Stimulated activated CD8-positive, alpha-beta memory T cell treated with anti-CD3 and anti-CD28 coated beads, Interleukin-2, amount 100 ng/mL, for 48 hours (primary cell): ENCODE data around the gene WDR70.
"Not testable (repeated sequence)": the region's sequence is repeated elsewhere in the genome, so short reads cannot be mapped to it uniquely, and the experiment has no call there.

Experiments
- DNase-seq, 2 donors: peaks; one replicate each; pipeline ENCODE4 v3.0.0-alpha.2; 2020; ENCODE audit warnings: low read depth in 2 of 2

The WDR70 gene

GRCh38 chr5:37517686-37518085 is 138.6 kb downstream of the WDR70 start:
- DNase-seq: no peak

DNA sequence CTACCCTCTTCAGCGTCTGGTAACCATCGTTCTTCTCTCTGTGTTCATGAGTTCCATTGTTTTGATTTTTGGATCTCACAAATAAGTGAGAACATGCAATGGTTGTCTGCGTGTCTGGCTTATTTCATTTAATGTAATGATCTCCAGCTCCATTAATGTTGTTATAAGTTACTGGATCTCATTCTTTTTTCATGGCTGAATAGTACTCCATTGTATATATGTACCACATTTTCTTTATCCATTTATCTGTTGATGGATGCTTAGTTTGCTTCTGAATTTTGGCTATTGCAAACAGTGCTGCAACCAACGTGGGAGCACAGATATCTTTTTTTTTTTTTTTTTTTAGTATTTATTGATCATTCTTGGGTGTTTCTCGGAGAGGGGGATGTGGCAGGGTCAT is 139.2 kb downstream of the WDR70 start:
- DNase-seq: not testable (repeated sequence)

GRCh38 chr5:37519304-37519703 is 140.2 kb downstream of the WDR70 start:
- DNase-seq: no peak

DNA sequence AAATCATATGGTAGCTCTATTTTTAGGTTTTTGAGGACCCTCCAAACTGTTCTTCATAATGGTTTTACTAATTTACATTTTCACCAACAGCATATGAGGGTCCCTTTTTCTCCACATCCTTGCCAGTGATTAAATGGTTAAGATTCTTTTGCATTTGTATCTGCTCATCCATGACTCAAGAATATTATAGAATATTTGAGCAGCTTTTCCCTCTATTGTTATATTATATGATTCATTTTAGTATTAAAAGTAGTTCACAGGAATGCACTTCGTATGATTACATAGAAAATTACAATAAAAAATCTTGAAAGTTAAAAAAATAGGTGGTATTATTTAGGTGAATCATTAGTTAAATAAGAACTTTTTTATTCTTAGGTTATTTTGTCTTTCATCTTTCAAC is 140.7 kb downstream of the WDR70 start:
- DNase-seq: no peak

DNA sequence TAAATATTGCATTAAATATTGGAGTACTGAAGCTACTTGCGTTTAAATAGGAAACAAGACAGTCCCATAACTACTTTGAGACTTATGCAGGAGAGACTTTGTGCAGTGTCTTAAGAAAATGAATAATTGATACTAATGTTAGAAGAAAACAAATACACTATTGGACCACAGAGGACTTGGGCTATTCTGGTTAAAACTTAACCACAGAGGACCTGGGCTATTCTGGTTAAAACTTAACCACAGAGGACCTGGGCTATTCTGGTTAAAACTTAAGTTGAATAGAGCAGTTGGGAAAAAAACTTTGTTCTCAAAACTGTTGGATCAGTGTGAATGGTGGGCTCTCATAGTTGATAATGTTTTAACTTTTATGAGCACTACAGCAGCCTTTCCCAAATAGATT is 141.7 kb downstream of the WDR70 start:
- DNase-seq: no peak

DNA sequence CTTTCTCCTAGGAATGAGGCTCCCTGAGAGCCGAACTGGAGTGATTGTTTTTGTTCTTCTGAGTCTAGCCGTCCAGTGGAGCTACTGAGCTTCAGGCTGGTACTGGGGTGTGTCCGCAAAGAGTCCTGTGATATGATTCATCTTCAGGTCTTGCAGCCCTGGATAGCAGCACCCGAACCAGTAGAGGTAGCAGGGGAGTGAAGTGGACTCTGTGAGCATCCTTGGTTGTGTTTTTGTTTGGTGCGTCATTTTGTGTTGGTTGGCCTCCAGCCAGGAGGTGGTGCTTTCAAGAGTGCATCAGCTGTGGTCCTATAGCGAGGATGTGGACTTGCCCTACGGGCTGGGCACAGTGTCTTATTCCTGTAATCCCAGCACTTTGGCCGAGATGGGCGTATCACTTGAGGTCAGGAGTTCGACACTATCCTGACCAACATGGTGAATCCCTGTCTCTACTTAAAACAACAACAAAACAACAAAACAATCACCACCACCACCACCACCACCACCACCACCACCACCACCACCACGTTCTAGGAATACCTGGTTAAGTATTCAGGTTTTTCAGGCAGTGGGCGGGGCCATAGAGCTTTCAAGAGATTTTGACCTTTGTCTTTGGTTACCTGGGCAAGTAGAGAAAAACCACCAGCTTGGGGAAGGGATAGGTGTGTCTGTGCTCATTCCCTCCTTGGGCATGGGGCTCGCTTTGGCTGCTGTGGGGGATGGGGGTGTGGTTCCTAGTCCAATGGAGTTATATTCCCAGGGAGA is 154.0 kb downstream of the WDR70 start:
- DNase-seq: no peak

- DNase-seq: no peak
Observed at GRCh38 chr5:37533851-37534250, 154.7 kb downstream of the WDR70 start.

DNA sequence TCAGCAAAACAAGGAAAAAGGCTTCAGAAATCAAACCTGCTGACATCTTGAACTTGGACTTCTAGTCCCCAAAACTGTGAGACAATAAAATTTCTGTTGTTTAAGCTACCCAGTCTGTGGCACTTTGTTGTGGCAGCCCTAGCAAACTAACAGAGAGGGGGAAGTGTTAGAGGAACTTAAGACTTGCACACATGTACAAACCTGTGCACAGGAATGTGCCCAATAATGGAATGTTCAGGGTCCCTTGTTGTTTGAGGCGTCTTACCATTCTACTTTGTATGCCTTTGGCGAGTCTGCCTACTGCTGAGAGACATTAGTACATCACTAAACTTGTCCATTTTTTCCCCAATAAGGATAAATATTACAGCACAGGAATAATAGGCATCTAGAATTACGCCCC is 160.3 kb downstream of the WDR70 start:
- no peak for DNase-seq

DNA sequence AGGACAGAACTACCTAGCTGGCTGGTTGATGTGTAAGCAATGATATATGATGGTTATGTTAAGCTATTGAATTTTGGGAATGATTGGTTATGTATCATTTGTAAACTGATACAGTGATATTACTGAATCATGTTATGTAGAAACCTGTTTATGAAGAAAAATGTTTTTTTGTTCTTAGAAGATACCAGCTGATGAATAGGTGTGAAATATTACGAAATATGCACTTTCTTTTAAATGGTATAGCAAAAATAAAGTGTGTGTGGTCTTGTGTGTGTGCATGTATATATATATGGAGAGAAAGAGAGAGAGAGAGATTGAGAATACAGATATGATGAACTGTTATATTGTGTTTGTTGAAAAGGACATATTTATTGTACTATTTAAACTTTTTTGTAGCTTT is 164.1 kb downstream of the WDR70 start:
- DNase-seq: no peak

GRCh38 chr5:37549411-37549810 is 170.3 kb downstream of the WDR70 start:
- DNase-seq: no peak

- no peak for DNase-seq
Observed at GRCh38 chr5:37552161-37552560, 173.0 kb downstream of the WDR70 start.

DNA sequence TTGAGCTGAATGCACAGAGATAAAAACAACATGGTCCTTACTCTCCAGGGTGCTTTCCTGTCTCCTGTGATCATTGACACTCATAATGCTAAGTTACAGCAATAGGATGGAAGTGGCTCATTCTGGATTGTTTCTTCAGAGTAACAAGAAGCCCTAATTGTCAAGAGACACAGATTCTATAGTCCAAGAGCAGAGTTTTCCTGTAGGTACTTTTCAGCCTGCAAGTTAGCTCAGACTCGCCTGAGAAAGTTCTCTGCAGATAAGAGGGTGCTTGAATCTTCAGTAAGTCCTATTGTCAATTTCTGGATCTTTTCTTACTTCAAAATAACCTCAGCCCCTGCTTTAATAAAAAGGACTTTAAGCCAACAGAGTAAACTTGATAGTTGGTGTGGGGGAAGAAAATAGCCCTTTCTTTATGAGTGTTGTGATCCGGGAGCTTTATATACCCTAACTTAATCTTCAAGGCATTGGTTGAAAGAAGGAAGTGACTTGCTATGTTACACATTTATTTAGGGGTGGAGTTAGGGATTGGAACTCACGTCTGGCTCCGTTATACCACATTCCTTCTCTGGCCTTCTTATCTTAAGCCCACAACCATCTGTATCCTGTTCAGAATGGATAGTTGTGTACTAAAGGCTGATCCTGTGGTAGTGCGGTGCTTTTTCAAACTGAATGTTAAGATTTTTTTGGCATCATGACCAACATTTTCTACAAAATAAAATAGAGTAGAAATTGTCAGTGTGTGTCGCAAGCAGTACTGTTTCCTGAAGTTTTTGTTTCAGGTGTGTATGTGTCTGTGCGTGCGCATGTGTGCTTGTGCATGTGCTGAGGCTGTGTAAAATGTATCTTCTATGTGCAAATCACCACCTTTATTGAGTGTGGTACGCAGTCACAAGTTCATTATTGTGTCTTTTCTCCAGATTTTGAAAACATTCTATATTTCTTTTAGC is 173.9 kb downstream of the WDR70 start:
- no peak for DNase-seq

DNA sequence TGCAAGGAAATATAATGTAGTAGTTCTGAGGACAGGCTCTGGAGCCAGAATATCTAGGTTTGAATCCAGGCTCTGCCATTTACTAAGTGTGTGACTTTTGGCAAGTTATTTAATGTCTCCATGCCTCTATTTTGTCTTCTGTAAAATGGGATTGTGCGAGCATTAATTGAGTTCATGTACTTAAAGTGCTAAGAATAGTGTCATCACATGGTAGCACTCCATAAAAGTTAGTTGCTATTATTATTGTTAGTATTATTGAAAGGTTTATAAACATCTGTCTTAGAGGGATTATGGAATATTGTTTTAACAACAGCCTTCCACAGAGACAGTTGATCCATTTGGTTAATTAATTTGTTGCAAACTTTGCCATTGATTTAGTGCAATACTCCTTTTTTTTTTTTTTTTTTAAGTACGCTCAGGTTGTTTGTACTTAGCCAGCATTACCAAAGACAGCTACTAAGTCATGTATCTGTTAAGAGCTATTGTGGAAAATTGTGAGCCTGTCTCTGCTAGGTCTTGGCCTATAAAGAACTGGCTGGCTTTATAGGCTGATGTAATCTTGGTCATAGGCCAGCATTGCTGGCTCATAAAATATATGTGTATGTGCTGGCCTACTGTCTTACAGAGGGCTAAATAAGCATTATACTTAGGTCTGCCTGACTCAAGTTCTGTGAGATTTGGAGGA is 174.7 kb downstream of the WDR70 start:
- DNase-seq: no peak

DNA sequence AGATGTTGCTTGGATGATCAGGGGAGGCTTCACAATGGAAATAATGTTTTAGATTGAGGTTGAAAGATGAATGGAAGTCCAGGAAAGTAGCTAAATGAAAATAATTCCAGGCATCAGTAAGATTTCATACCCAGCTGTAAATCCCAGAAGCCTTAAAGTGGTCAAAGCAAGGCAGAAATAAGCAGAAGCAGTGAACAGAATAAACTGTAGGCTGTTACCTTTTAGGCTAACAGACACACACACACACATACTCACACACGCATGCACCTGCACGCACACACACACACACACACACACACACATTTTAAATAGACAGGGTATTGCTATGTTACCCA is 175.3 kb downstream of the WDR70 start:
- DNase-seq: no peak

GRCh38 chr5:37554938-37555337 is 175.8 kb downstream of the WDR70 start:
- DNase-seq: no peak

DNA sequence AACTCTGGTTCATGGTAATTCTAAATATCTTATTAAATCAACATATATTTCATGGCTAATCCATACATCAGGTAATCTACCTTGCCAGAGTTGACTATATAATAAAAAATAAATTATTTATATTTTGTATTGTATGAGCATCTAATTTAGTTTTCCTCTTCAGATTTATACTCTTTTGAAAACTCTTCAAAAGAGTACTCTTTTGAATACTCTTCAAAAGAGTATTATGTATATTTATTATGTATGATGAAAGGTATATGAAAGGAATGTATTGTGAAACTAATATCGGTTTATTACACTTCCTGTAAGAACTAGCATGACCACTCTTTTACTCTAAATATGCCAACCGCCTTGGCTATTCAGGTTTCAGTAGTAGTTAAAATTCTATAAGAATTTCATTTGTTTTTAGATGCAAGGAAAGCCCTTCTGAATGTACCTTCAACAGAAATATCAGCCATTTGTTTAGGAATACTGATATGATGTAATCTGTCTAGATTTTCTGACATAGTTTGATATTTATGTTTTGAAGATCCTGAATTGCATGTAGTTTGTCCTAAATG is 178.7 kb downstream of the WDR70 start:
- no peak for DNase-seq

- DNase-seq: no peak
Observed at GRCh38 chr5:37565062-37565670, 186.0 kb downstream of the WDR70 start.

- no peak for DNase-seq
Observed at GRCh38 chr5:37567566-37567965, 188.4 kb downstream of the WDR70 start.

GRCh38 chr5:37568018-37568753 is 189.1 kb downstream of the WDR70 start:
- DNase-seq: no peak

DNA sequence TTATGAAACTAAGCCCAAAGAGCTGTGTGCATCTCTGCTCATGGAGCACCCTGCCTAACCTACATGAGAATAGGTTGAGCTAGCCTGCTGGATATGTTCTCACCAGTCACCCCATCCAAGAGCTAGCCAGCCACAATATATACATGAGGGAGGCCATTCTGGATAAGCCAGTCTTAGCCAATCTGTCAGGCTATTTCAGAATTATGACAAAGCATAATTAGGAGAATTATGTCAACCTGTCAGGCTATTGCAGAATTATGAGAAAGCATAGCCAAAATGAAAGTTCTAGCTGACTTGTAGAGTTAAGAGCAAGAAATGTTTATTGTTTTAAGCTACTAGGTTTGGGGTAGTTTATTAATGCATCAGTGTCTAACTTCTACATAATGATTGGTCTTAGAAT is 189.8 kb downstream of the WDR70 start:
- no peak for DNase-seq

DNA sequence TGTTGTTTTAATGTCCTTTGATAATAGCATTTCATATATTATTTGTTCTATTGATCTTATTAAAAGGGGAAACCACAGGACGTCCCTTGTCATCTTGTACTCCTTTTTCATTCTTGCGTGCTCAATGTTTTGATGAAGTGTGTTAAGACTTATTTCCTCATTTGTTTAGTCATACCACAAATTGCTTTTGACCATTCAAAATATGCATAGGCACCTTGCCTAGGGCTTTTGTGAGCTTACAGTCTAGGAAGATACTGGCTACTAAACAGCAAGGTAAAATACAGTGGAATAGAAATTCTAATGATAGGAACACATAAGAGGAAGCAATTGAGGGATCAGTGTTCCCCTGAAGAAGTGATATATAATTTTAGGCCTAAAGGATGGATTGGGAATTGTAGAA is 190.3 kb downstream of the WDR70 start:
- DNase-seq: no peak
